GM23248 (cell line): ENCODE measurements around the gene TNF.

Experiments
- EZH2 ChIP-seq: fragments of 200-600 bp; sonication (generic); IDR thresholded peaks from 2 replicates; pipeline ENCODE4 v1.6.1; 2018; ENCODE audit warnings: antibody characterized with exemption, mild to moderate bottlenecking; ENCODE audit not compliant: insufficient read depth, poor library complexity, severe bottlenecking
- EZH2phosphoT487 ChIP-seq: fragments of 200-600 bp; sonication (generic); IDR thresholded peaks from 2 replicates; pipeline ENCODE4 v1.6.1; 2018; ENCODE audit warnings: antibody characterized with exemption, moderate library complexity, mild to moderate bottlenecking, low read depth; ENCODE audit not compliant: insufficient read depth

DNA sequence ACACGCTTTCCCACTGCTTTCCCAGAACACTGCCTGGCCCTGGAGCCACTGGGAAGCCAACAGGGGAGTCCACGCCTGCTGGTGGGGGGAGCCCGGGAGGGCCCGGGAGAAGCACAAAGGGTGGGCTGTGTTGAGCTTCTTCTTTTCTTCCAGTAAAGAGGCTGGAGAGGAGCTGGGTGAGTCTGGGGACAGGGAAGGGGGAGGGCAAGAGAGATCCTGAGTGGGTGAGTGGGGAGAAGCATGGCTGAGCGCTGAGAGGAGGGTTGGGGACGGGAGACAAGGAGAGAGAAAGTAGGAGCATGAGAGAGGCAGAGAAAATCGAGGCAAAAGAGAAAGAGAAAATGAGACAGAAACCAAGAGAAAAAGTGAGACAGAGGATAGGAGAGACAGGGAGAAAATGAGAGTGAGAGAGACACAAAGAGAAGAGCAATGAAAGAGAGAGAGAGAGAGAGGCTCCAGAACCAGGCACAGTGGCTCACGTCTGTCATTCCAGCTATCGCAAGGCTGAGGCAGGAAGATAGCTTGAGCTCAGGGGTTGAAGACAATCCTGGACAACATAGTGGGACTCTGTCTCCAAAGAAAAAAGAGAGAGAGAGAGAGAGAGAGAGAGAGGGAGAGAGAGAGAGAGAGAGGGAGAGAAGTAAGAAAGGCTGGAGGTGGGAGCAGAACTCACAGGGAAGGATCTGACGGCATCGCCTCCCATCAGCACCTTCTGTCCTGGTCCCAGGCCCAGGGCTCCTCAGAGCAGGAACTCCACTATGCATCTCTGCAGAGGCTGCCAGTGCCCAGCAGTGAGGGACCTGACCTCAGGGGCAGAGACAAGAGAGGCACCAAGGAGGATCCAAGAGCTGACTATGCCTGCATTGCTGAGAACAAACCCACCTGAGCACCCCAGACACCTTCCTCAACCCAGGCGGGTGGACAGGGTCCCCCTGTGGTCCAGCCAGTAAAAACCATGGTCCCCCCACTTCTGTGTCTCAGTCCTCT lies 12.7 kb downstream of the TNF start:
- no peak for TF ChIP-seq EZH2
- TF ChIP-seq EZH2phosphoT487 = no peak
